HG02852 (cell line): Measurements from ENCODE around the gene PRX.
"Not testable (repeated sequence)": the region's sequence is repeated elsewhere in the genome, so short reads cannot be mapped to it uniquely, and the experiment has no call there.

ENCODE experiments used
- ATAC-seq: cut with Tn5 transposase; IDR thresholded peaks from one replicate; pipeline ENCODE4 v1.9.1; 2021; ENCODE audit warnings: mild to moderate bottlenecking, moderate library complexity; ENCODE audit not compliant: unreplicated experiment

PRX gene

DNA sequence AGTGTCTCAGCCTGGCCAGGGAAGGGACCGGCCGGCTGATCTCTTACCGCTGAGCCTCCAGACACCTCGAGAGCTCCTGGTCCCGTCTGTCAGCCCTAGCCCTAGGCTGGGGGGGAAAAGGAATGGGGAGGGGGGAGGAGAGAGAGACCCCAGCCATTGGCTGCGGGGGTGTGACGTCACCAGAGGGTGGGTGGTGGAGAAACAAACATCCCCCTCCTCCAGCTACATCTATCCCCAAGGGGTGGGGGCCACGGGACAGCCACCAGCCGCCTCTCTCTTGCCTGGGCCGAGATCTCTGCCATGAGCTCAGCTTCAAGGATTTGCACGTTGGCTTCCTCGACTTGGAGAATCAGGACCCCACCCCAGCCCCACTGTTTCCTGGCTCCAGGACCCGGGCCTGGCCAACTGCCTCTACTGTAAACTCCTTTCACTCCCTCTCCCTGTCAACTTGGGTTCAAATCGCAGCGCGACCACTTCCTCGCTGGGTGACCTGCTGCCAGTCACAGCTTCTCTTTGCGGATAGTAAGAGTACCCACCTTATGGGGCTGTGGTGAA, at the start of gene PRX:
Gene PRX (minus strand): TSS at position 88 of the 555 bp plus-strand sequence. CDS start 5,446 bp downstream, outside the sequence.
- no peak for ATAC-seq

GRCh38 chr19:40461669-40462221, 48.6 kb upstream of the PRX start:
- no peak for ATAC-seq

GRCh38 chr19:40460185-40460584, 47.0 kb upstream of the PRX start:
- ATAC-seq: no peak

DNA sequence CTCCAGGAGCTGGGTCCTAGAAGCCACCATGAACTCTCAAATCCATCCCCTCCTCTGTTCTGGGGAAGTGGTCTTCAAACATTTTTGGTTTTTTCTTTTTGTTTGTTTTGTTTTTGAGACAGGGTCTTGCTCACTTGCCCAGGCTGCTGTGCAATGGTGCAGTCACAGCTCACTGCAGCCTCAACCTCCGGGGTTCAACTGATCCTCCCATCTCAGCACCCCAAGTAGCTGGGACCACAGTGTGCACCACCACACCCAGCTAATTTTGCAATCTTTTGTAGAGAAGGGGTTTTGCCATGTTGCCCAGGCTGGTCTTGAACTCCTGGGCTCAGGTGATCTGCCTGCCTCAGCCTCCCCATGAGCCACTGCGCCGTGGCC, 45.4 kb upstream of the PRX start:
- no peak for ATAC-seq

- ATAC-seq: no peak
Observed at GRCh38 chr19:40457953-40458596, 44.9 kb upstream of the PRX start.

DNA sequence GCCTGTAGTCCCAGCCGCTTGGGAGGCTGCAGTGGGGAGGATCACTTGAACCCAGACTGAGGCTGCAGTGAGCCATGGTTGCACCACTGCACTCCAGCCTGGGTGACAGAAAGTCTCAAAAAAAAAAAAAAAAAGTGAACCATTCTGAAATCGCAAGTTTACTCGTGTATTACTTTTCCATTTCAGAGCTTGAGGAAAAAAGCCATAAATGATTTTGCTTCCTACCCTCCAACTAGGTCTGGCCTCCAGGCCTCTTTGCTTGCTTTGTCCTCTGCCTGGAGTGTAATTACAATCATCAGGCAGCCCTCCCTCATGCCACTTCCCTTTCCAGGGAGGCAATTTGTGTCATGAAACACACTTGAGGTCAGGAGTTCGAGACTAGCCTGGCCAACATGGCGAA, 43.9 kb upstream of the PRX start:
- no peak for ATAC-seq

- not testable (repeated sequence) for ATAC-seq
Observed at GRCh38 chr19:40453943-40454342, 40.8 kb upstream of the PRX start.

DNA sequence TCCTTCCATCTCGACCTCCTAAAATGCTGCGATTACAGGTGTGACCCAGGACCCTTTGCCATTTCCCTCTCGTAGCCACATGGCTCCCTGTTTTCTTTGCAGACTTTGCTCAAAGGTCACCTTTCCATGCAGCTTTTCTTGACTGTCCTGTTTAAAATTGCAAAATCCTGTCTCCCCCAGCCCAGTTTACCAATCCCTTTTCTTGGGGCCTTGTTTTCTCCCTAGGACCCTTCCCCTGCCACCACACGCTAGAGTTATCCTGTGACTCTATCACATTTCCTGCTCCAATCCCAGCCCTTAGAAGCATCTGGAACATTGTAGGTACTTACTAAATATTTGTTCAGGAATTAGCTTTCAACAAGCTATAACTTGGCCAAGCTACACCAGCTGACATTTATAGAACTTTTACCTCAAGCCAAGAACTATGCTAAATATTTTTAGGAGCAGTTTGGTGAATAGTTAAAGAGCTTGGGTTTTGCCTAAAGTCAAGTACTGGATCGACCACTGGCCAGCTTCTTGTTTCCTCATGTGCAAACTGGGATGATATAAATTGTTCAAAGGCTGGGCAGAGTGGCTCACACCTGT, 40.1 kb upstream of the PRX start:
- no peak for ATAC-seq

- no peak for ATAC-seq
Observed at GRCh38 chr19:40452016-40452415, 38.8 kb upstream of the PRX start.

GRCh38 chr19:40450664-40451063, 37.5 kb upstream of the PRX start:
- no peak for ATAC-seq

GRCh38 chr19:40449506-40449905, 36.3 kb upstream of the PRX start:
- no peak for ATAC-seq

GRCh38 chr19:40446263-40446784, 33.1 kb upstream of the PRX start:
- no peak for ATAC-seq

DNA sequence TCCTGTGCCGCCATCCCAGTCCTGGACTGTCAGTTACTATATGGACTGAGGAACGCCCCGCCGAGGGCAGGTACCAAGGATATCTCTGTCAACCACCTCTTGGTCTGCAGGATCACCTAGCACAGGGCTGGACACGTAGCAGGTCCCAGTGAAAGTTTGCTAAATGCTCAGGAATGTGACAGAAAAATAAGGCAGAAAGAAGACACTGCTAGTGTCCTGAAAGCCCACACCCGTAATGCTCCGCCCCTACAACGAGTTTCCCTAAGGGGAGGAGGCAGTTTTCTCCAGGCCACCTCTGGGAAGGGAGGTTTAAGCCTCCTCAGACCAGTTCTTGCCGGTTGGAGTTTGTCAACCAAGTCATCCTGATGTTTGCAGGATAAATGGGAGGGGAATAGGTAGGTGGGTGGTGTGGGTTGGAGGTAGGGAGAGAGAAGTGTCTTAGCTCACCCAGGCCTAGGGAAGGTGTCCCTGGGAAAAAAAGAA, 32.6 kb upstream of the PRX start:
- ATAC-seq: no peak

DNA sequence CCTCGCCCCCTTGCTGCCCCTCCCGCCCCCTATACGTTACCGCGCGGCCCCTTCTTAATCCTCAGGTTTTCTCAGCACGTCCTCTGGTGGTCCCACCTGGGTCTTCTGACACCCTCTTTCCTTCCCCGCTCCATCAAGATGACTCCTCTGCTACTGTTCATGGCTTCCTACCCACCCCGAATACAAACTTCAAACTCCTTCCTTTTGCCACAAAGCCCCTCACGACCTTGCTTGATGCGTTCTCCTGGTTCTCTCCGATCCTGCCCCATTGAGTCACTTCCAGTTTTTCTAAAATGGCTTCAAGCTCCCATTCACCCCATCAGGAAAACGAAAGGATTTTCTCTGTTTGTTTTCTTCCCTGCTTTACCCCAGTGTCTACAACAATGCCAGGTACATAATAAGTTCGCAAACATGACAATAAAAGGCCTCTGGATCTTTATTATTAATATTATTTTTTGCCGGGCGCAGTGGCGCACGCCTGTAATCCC, 31.7 kb upstream of the PRX start:
- no peak for ATAC-seq

DNA sequence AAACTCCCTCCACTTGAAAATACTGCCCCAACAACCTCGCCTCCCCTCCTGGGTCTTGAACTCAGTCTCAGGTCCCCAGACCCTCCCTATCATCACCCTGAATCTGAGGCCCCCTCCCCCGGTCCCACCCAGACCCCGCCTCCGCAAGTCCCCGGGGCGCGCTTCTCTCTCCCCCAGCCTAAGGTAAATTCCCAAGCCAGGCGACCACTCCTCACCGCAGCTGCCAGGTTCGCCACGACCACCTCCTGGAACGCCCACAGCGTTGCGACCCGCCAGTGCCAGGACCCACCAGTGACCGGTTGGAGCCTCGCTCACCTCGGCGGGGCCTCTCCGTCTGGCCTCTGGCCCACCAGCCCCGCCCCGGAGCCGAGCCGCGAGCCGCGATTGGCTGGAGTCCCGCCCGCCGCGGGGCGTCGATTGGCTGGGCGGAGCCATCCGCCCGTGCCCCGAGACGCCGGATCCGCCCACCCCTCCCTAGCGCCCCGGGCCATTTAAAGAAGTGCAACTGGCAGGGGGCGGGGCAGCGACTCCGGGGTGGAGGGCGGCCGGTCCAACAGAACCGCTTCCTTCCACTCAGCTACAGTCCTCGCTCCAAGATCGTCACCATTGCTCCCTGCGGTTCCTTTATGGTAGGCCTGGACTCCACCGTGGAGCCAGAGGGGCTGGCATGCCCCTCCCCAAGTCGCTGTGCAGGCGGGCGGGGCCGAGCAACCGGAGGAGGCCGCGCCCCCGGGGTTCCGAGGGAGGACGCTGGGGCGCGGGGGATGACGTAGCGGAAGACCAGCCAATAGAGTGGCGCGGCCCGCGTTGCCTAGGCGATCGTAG, 31.0 kb upstream of the PRX start, which contains the start of gene SERTAD3:
Gene SERTAD3 (minus strand): TSS at position 336 of the 825 bp plus-strand sequence. CDS start 2,255 bp downstream, outside the sequence.
- peak; percentile 61 for ATAC-seq

- peak; percentile 66 for ATAC-seq
Observed at GRCh38 chr19:40443131-40443999, 30.2 kb upstream of the PRX start.

DNA sequence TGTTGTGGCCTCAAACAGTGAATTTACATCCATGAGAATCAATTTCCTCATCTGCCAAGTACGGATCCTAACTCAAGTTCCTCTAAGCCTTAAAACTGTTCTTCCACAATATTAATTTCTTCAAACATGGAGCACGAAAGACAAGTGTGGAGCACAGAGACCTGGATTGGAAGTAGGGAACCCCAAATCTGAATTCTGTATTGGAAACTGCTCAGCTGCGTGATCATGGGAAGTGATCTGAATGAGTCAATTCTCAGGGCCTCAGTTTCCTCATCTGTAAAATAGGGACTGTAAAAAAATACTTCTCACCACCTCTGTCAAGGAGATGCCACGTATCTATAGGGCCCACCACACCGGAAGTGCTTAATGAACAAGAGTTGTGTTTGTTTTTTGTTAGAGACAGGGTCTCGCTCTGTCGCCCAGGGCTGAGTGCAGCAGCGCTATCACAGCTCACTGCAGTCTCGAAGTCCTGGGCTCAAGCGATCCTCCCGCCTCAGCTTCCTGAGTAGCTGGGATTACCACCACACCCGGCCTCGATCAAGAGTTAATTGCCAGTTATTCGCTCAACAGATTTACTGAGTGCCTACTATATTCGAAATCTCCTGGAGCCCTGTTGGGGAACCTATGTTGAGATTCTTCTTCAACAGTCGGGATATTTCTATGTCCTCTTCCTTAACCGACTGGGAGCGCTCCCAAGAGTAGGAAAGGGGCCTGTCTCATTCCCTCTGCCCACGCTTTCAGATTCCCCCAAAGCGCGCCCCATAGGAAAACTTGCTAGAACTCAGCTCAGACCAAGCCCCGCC, 29.4 kb upstream of the PRX start:
- no peak for ATAC-seq

- ATAC-seq: no peak
Observed at GRCh38 chr19:40441719-40442253, 28.6 kb upstream of the PRX start.

DNA sequence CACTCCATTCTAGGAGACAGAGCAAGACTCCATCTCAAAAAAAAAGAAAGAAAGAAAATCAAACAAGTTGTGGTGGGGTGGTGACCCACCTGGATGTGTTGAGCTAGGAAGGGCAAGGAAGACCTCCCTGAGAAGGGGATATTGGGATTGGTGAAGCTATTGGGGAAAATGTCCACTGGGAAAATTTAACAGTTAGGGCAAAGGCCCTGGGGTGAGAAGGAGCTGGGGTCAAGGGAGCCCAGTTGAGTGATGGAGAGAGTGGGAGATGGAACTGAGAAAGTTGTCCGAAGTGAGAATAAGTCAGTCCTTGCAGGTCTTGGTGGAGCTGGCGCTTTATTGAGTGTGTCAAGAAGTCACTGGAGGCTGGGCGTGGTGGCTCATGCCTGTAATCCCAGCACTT, 25.1 kb upstream of the PRX start:
- ATAC-seq: no peak
